Mesothelial cell of epicardium (in vitro differentiated cells): ENCODE results near the gene WTAP. TPM values are rescaled to one million over a fixed set of nuclear protein-coding genes. Genes with fewer than 3 reads are reported as not detected.

ENCODE experiments used
- DNase-seq, 2 experiments: peaks; one replicate each; pipeline ENCODE4 v3.0.0; 2021; ENCODE audit warnings: low spot score in 2 of 2; ENCODE audit not compliant: unreplicated experiment in 2 of 2
- H3K27ac Mint-ChIP-seq: 2 replicates; pipeline ENCODE4 v1.8.0; 2021; ENCODE audit warnings: mixed read lengths
- H3K27me3 Mint-ChIP-seq: 2 replicates; pipeline ENCODE4 v1.8.0; 2021; ENCODE audit warnings: low read depth, mixed read lengths
- H3K36me3 Mint-ChIP-seq: 2 replicates; pipeline ENCODE4 v1.8.0; 2021; ENCODE audit warnings: mixed read lengths
- H3K4me1 Mint-ChIP-seq: 2 replicates; pipeline ENCODE4 v1.8.0; 2021; ENCODE audit warnings: mixed read lengths
- H3K4me3 Mint-ChIP-seq: 2 replicates; pipeline ENCODE4 v1.8.0; 2021; ENCODE audit warnings: mild to moderate bottlenecking, moderate library complexity, mixed read lengths
- H3K9me3 Mint-ChIP-seq: 2 replicates; pipeline ENCODE4 v1.8.0; 2021; ENCODE audit warnings: mixed read lengths
- total RNA-seq: library from RNA; stranded (reverse); gene quantifications from 3 replicates; pipeline ENCODE4 v1.2.1, GENCODE V29; 2021
- TF ChIP-seq, protein P1 (sequence below): fragments of 200-600 bp; sonication (generic); IDR thresholded peaks from one replicate; pipeline ENCODE4 v1.5.0; 2021; ENCODE audit warnings: antibody characterized with exemption; ENCODE audit not compliant: unreplicated experiment

WTAP gene
- total RNA-seq, 1 donor from 2014 or later: 116 TPM

DNA sequence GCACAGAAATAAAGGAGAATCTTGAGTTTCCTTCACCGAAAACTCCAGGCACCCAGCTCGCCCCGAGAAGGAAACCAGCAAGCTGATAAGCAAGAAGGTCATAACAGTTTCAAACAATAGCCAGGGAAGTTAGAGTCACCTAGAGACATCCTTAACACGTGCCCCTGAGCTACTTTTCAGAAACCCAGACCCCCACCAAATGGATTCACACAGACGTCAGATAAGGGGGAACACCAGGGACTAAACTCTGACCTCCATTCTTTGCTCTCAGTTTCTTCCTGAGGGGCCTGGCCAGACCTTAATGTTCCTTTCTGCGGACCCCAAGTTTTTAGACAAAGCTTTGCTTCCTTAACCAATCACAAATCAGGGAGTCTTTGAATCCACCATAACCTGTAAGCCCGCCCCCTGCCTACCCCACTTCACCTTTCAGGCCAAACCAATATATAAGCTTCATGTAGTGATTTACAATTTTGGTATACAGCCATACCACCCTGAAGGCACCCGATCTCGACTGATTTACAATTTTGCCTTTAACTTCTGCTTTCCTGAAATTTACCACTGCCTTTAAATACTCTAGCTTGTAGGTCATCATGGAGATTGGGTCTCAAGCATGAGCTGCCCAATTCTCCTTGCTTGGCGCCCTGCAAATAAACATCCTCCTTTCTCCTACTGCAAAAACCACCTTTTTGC is 46.0 kb upstream of the WTAP start:
- no peak overlapping the region for H3K27ac Mint-ChIP-seq
- H3K27me3 Mint-ChIP-seq: no peaks in the 10 kb centered on the region
- H3K4me3 Mint-ChIP-seq: no peak overlapping the region
- no peak for DNase-seq
- TF ChIP-seq, protein P1, sequence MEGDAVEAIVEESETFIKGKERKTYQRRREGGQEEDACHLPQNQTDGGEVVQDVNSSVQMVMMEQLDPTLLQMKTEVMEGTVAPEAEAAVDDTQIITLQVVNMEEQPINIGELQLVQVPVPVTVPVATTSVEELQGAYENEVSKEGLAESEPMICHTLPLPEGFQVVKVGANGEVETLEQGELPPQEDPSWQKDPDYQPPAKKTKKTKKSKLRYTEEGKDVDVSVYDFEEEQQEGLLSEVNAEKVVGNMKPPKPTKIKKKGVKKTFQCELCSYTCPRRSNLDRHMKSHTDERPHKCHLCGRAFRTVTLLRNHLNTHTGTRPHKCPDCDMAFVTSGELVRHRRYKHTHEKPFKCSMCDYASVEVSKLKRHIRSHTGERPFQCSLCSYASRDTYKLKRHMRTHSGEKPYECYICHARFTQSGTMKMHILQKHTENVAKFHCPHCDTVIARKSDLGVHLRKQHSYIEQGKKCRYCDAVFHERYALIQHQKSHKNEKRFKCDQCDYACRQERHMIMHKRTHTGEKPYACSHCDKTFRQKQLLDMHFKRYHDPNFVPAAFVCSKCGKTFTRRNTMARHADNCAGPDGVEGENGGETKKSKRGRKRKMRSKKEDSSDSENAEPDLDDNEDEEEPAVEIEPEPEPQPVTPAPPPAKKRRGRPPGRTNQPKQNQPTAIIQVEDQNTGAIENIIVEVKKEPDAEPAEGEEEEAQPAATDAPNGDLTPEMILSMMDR: no peak
- peaks cover 14% of the 10 kb centered on the region for H3K36me3 Mint-ChIP-seq
- H3K4me1 Mint-ChIP-seq: no peaks in the 10 kb centered on the region
- H3K9me3 Mint-ChIP-seq: no peaks in the 10 kb centered on the region

DNA sequence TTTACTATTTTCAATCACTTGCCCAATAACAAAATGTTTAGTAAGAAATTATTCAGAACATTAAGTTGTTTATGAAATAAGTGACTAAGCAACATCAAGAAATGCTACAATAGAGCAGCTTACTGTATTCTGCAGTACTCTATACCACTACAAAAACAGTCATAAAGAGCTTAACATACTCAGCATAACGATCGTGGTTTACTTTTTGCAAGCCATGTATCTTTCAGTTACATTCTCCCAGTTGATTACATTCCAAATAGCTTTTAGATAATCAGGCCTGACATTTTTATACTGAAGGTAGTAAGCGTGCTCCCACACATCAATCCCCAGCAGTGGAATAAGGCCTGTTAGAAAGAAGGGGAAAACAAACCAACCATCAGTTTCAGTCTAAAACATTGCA is 45.0 kb upstream of the WTAP start:
- Mint-ChIP-seq H3K9me3 (no peaks in the 10 kb centered on the region), H3K27me3 (no peaks in the 10 kb centered on the region), H3K4me3 (no peak overlapping the region), H3K36me3 (peaks cover 19% of the 10 kb centered on the region), H3K27ac (no peak overlapping the region), H3K4me1 (no peaks in the 10 kb centered on the region)
- TF ChIP-seq, protein P1: no peak
- DNase-seq: no peak

DNA sequence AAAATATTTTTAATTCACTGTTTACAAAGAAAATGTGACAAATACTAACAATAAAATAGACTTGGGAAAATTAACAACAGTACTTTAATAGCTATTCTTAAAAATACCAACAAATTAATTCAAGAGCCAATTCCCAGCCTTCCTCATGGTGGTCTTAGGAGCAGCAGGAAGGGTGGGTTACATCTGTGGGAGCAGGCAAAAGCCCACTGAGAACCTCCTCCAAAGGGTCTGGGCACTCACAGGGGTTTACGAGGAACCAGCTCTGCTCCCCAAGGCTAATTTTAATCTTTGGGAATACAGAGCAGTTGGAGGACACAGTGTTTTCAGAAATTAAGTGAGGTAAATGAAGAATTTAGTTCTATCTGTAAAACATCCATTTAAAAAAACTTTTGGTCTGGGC is 44.5 kb upstream of the WTAP start:
- no peak overlapping the region for H3K27ac Mint-ChIP-seq
- TF ChIP-seq, protein P1: no peak

DNA sequence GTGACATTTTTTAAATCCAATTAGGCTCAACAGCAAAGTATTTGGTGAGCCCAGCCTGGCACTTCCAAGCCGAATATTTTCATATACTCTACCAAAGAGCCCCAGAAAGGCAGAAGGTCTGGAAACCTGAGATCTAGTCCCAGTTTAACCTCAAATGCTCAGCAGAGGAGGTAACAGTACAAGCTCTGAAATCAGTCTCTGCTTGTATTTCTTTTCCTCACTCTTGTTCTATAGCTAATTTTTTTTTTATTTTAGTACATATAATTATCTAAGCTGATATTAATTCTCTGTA is 43.3 kb upstream of the WTAP start:
- Mint-ChIP-seq H3K36me3 (peaks cover 25% of the 10 kb centered on the region), H3K4me1 (no peaks in the 10 kb centered on the region), H3K27ac (no peak overlapping the region)

More for the DNA sequence above, 44.5 kb upstream of the WTAP start:
- DNase-seq: no peak
- Mint-ChIP-seq H3K4me1 (no peaks in the 10 kb centered on the region), H3K27me3 (no peaks in the 10 kb centered on the region), H3K9me3 (no peaks in the 10 kb centered on the region), H3K36me3 (peaks cover 22% of the 10 kb centered on the region), H3K4me3 (no peak overlapping the region)

DNA sequence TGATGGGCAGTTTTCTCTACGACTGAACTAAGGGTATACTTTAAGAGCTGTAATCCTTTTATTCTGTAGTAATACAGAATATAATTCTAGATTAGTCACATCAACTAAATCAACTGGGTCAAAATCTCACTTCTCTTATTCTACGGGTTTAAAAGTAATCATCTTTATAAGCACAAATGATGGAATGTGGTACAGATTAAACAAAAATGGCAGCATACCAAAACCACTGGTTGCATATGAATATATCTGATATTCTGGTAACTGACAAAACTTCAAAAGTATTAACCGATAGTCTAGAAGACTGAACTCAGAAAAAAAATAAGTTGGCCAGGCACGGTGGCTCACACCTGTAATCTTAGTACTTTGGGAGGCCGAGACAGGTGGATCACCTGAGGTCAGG is 41.3 kb upstream of the WTAP start:
- TF ChIP-seq, protein P1: no peak
- Mint-ChIP-seq H3K4me3 (no peak overlapping the region), H3K36me3 (peaks cover 25% of the 10 kb centered on the region), H3K9me3 (no peaks in the 10 kb centered on the region), H3K4me1 (peaks cover 1% of the 10 kb centered on the region), H3K27ac (no peak overlapping the region), H3K27me3 (no peaks in the 10 kb centered on the region)
- no peak for DNase-seq

More for the DNA sequence above, 43.3 kb upstream of the WTAP start:
- DNase-seq: no peak
- TF ChIP-seq, protein P1: no peak
- no peak overlapping the region for H3K4me3 Mint-ChIP-seq
- H3K9me3 Mint-ChIP-seq: no peaks in the 10 kb centered on the region
- H3K27me3 Mint-ChIP-seq: no peaks in the 10 kb centered on the region

DNA sequence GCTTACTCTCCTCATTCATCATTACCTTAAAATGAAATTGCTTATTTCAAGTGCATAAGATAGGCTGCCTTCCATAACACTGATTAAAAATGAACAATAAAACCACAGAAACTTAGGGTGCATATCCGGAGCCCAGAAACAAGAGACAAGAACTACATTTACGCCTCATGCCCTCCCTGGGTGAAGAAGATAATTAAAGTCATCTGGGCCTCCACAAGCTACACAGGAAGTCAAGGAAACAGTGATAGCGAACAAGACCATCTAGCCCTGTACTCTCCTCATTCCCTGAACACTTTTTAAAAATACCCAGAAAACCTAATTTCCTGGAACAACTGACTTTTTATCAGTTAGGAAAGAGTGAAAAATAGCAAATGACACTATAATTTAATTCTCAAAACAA is 40.6 kb upstream of the WTAP start:
- Mint-ChIP-seq H3K4me1 (peaks cover 6% of the 10 kb centered on the region), H3K4me3 (no peak overlapping the region)

More for the DNA sequence above, 40.6 kb upstream of the WTAP start:
- no peak overlapping the region for H3K27ac Mint-ChIP-seq
- H3K9me3 Mint-ChIP-seq: no peaks in the 10 kb centered on the region
- no peak for DNase-seq
- peaks cover 25% of the 10 kb centered on the region for H3K36me3 Mint-ChIP-seq
- TF ChIP-seq, protein P1: no peak
- no peaks in the 10 kb centered on the region for H3K27me3 Mint-ChIP-seq
